ENCODE measurements around the gene ABTB2. TPM values are rescaled to one million over a fixed set of nuclear protein-coding genes. Genes with fewer than 3 reads are reported as not detected.
A peak's percentile ranks its signal among the peaks of the same experiment; 100 is the strongest.

Gene ABTB2
- total RNA-seq, 1 donor: 5.1 TPM

DNA sequence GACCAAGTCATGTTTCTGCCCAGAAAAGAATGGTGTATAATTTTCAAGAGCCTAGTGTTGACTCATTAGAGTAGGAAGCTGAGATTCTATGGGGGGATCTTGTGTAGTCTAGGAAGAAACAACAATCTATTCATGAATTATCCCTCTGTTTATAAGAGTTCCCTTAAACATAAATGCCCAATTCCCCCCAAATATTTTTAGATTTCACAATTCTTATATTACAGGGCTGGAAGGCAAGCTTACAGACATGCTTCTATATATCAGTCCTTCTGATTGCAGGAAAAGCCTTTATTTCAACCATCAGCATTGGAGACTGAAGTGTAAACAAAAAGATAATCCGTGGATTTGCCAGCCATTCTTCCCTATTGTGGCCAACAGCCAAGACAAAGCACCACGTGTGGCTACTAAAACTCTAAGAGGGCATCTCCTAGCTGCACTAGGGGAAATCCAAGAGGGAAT is 181.0 kb downstream of the ABTB2 start:
- Histone ChIP-seq H3K27ac (ENCODE audit: low read depth, low read length) (no peak overlapping the region), H3K36me3 (ENCODE audit: insufficient read depth, low read length) (no peaks in the 10 kb centered on the region), H3K9me3 (ENCODE audit: low read depth, low read length) (no peaks in the 10 kb centered on the region), H3K79me2 (ENCODE audit: insufficient read depth, low read length) (no peaks in the 10 kb centered on the region), H4K20me1 (ENCODE audit: insufficient read depth, low read length) (peaks cover 5% of the 10 kb centered on the region), H2AFZ (ENCODE audit: low read length) (no peak overlapping the region), H3K4me2 (ENCODE audit: insufficient read depth, low read length) (no peak overlapping the region), H3K4me1 (ENCODE audit: insufficient read depth, low read length) (peaks cover 16% of the 10 kb centered on the region), H3K4me3 (ENCODE audit: insufficient read depth, low read length) (no peak overlapping the region), H3K27me3 (ENCODE audit: insufficient read depth, low read length) (peaks cover 2% of the 10 kb centered on the region)
- peak; percentile 81 for DNase-seq (ENCODE audit: insufficient read length, low spot score, missing footprints)
- no peak for TF ChIP-seq CTCF (IDR thresholded peaks at IDR 0.05; ENCODE audit: extremely low read depth, low read depth, low read length)

DNA sequence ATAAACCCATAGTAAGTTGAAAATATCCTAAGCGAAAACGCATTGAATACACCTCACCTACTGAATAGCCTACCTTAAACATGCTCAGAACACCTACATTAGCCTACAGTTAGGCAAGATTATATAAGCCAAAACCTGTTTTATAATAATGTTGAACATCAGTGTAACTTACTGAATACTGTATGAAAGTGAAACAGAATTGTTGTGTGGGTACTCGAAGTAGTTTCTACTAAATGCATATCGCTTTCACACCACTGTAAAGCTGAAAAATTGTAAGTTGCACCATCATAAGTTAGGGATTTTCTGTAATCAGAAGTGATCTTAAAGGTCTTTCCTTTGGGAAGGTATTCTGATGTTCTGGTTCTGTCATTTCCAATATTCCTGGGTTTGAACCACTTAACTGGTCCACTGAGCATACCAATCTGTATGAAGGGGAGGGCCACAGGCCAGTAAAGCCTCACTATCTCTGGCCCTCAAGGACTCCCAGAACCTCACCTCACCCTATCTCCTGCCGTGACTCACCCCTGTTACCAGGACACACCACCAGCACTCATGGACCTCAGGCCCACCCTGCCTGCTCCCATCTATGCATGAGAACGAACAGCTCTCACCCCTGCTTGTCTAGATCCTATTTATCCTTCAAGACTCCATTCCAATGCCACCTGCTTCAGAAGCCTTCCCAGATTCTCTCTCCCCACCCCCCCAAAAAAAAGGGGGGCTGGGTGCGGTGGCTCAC is 182.4 kb downstream of the ABTB2 start:
- Histone ChIP-seq H3K79me2 (ENCODE audit: insufficient read depth, low read length) (no peaks in the 10 kb centered on the region), H3K27ac (ENCODE audit: low read depth, low read length) (no peak overlapping the region), H3K4me1 (ENCODE audit: insufficient read depth, low read length) (peaks cover 16% of the 10 kb centered on the region), H3K4me2 (ENCODE audit: insufficient read depth, low read length) (no peak overlapping the region), H3K27me3 (ENCODE audit: insufficient read depth, low read length) (peaks cover 2% of the 10 kb centered on the region), H4K20me1 (ENCODE audit: insufficient read depth, low read length) (peaks cover 5% of the 10 kb centered on the region), H3K9me3 (ENCODE audit: low read depth, low read length) (no peaks in the 10 kb centered on the region), H3K36me3 (ENCODE audit: insufficient read depth, low read length) (no peaks in the 10 kb centered on the region), H3K4me3 (ENCODE audit: insufficient read depth, low read length) (no peak overlapping the region), H2AFZ (ENCODE audit: low read length) (no peak overlapping the region)
- DNase-seq (ENCODE audit: insufficient read length, low spot score, missing footprints): peak; percentile 59
- TF ChIP-seq CTCF (IDR thresholded peaks at IDR 0.05; ENCODE audit: extremely low read depth, low read depth, low read length): no peak

GRCh38 chr11:34174412-34175041 is 183.3 kb downstream of the ABTB2 start:
- Histone ChIP-seq H3K79me2 (ENCODE audit: insufficient read depth, low read length) (no peaks in the 10 kb centered on the region), H3K9me3 (ENCODE audit: low read depth, low read length) (no peaks in the 10 kb centered on the region), H2AFZ (ENCODE audit: low read length) (peak overlapping the region; percentile 56), H3K36me3 (ENCODE audit: insufficient read depth, low read length) (no peaks in the 10 kb centered on the region), H3K27ac (ENCODE audit: low read depth, low read length) (no peak overlapping the region), H3K4me1 (ENCODE audit: insufficient read depth, low read length) (peaks cover 13% of the 10 kb centered on the region), H3K4me2 (ENCODE audit: insufficient read depth, low read length) (peak overlapping the region; percentile 74), H4K20me1 (ENCODE audit: insufficient read depth, low read length) (peaks cover 8% of the 10 kb centered on the region), H3K4me3 (ENCODE audit: insufficient read depth, low read length) (peak overlapping the region; percentile 65), H3K27me3 (ENCODE audit: insufficient read depth, low read length) (peaks cover 2% of the 10 kb centered on the region)
- peak; percentile 80 for TF ChIP-seq CTCF (IDR thresholded peaks at IDR 0.05; ENCODE audit: extremely low read depth, low read depth, low read length)
- peak; percentile 99 for DNase-seq (ENCODE audit: insufficient read length, low spot score, missing footprints)

DNA sequence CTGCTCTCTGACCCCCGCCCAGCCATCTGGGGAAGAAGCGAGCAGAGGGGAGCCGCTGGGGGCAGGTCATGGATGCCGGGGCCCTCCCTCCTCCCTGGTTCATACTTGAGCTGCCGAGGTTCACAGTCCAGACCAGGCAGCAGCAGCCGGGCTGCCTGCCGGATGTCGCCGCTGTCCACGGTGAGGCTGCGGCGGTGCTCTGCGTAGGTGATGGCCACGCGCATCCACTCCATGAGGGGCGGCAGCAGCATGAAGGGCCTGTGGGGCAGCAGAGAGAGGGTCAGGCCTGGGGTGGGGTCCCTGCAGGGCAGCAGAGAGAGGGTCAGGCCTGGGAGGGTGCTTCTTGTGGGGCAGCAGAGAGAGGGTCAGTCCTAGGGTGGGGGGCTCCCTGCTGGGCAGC is 184.8 kb downstream of the ABTB2 start:
- Histone ChIP-seq H4K20me1 (ENCODE audit: insufficient read depth, low read length) (peaks cover 8% of the 10 kb centered on the region), H3K27me3 (ENCODE audit: insufficient read depth, low read length) (peaks cover 2% of the 10 kb centered on the region), H3K4me2 (ENCODE audit: insufficient read depth, low read length) (no peak overlapping the region), H3K27ac (ENCODE audit: low read depth, low read length) (no peak overlapping the region), H3K4me1 (ENCODE audit: insufficient read depth, low read length) (peaks cover 13% of the 10 kb centered on the region), H2AFZ (ENCODE audit: low read length) (no peak overlapping the region), H3K4me3 (ENCODE audit: insufficient read depth, low read length) (no peak overlapping the region), H3K9me3 (ENCODE audit: low read depth, low read length) (no peaks in the 10 kb centered on the region), H3K79me2 (ENCODE audit: insufficient read depth, low read length) (no peaks in the 10 kb centered on the region), H3K36me3 (ENCODE audit: insufficient read depth, low read length) (no peaks in the 10 kb centered on the region)
- DNase-seq (ENCODE audit: insufficient read length, low spot score, missing footprints): peak; percentile 35
- no peak for TF ChIP-seq CTCF (IDR thresholded peaks at IDR 0.05; ENCODE audit: extremely low read depth, low read depth, low read length)

Data from osteoblast (primary cell).